ENCODE data around the gene MS4A4E.
"Not testable (repeated sequence)": the region's sequence is repeated elsewhere in the genome, so short reads cannot be mapped to it uniquely, and the experiment has no call there.

Gene MS4A4E

DNA sequence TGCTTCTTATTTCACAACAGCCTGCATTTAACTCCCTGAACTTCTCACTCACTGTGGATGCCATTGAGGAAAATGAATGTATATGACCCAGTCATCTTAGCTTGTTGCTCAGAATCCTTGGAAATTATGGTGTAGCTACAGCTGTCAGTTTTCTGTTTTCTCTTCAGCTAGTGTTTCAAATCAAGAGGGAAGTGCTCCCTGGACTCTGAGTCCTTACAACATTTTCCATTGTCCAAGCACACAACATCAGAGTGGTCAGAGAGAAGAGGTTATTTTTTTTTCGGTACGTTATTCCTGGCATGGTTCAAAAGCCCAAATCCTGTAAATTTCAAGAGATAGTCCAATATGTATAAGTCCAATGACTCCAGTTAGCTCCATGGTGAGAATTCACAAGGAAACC is 83.7 kb downstream of the MS4A4E start:
- Histone ChIP-seq H3K36me3 (ENCODE audit: control insufficient read depth in 1 of 2, insufficient read depth in 2 of 2, low read depth in 1 of 2, low read length in 2 of 2) (no peaks in the 10 kb centered on the region), H3K9ac (ENCODE audit: low read length) (no peak overlapping the region), H2AK5ac (ENCODE audit: low read length, severe bottlenecking) (no peak overlapping the region), H3K9me3 (ENCODE audit: control insufficient read depth, low read length) (no peaks in the 10 kb centered on the region), H3K27ac (ENCODE audit: low read length, poor library complexity, severe bottlenecking) (no peak overlapping the region), H2BK5ac (ENCODE audit: low read depth, low read length, poor library complexity, severe bottlenecking) (no peak overlapping the region), H3K4me1 (ENCODE audit: control insufficient read depth, insufficient read depth, low read depth, low read length) (no peaks in the 10 kb centered on the region), H3K27me3 (ENCODE audit: control insufficient read depth in 1 of 2, insufficient read depth in 1 of 2, low read length in 2 of 2) (no peaks in the 10 kb centered on the region), H3K4me3 (ENCODE audit: insufficient read depth in 1 of 2, low read depth in 1 of 2, low read length in 2 of 2) (no peak overlapping the region), H2BK120ac (ENCODE audit: low read depth, low read length) (no peak overlapping the region), H3K18ac (ENCODE audit: low read depth in 1 of 2, low read length in 2 of 2) (no peak overlapping the region), H3K4me2 (ENCODE audit: low read length, poor library complexity, severe bottlenecking) (no peak overlapping the region), H3K4ac (ENCODE audit: low read depth in 1 of 2, low read length in 2 of 2) (no peak overlapping the region), H2AFZ (ENCODE audit: low read depth, low read length) (no peak overlapping the region), H4K91ac (ENCODE audit: low read length) (no peak overlapping the region), H3K14ac (ENCODE audit: low read length in 2 of 2) (no peak overlapping the region), H2BK15ac (ENCODE audit: low read depth, poor library complexity, severe bottlenecking) (no peak overlapping the region), H4K8ac (ENCODE audit: low read length) (no peak overlapping the region), H3K79me1 (replicated peaks; ENCODE audit: low read length, poor library complexity, severe bottlenecking) (no peaks in the 10 kb centered on the region), H2BK12ac (ENCODE audit: low read length in 2 of 2) (no peak overlapping the region), H3K23ac (ENCODE audit: low read length in 2 of 2) (no peak overlapping the region)
- no peak for DNase-seq
- no CpG with 5 or more reads among the region's 2 CpGs for WGBS

DNA sequence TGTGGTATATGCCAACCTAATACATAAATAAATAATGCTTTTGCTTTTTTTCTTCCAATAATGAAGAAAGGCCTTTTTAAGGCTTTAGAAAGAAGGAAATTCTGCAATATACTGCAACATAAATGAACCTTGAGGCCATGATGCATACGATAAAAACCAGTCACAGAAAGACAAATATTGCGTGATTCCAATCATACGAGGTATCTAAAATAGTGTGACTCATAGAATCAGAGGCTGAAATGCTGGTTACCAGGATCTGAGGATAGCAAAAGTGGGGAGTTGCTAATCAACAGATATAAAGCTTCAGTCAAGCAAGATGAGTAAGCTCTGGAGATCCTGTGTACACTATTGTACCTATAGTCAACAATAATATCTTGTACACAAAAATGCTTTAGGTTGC is 84.3 kb downstream of the MS4A4E start:
- Histone ChIP-seq H3K4me3 (ENCODE audit: insufficient read depth in 1 of 2, low read depth in 1 of 2, low read length in 2 of 2) (no peak overlapping the region), H2BK5ac (ENCODE audit: low read depth, low read length, poor library complexity, severe bottlenecking) (no peak overlapping the region), H2AK5ac (ENCODE audit: low read length, severe bottlenecking) (no peak overlapping the region), H3K4ac (ENCODE audit: low read depth in 1 of 2, low read length in 2 of 2) (no peak overlapping the region), H4K8ac (ENCODE audit: low read length) (no peak overlapping the region), H3K23ac (ENCODE audit: low read length in 2 of 2) (no peak overlapping the region), H3K27me3 (ENCODE audit: control insufficient read depth in 1 of 2, insufficient read depth in 1 of 2, low read length in 2 of 2) (no peaks in the 10 kb centered on the region), H3K14ac (ENCODE audit: low read length in 2 of 2) (no peak overlapping the region), H2BK12ac (ENCODE audit: low read length in 2 of 2) (no peak overlapping the region), H3K9me3 (ENCODE audit: control insufficient read depth, low read length) (no peaks in the 10 kb centered on the region), H2BK120ac (ENCODE audit: low read depth, low read length) (no peak overlapping the region), H3K79me1 (replicated peaks; ENCODE audit: low read length, poor library complexity, severe bottlenecking) (no peaks in the 10 kb centered on the region), H2AFZ (ENCODE audit: low read depth, low read length) (no peak overlapping the region), H3K18ac (ENCODE audit: low read depth in 1 of 2, low read length in 2 of 2) (no peak overlapping the region), H3K4me1 (ENCODE audit: control insufficient read depth, insufficient read depth, low read depth, low read length) (no peaks in the 10 kb centered on the region), H2BK15ac (ENCODE audit: low read depth, poor library complexity, severe bottlenecking) (no peak overlapping the region), H3K36me3 (ENCODE audit: control insufficient read depth in 1 of 2, insufficient read depth in 2 of 2, low read depth in 1 of 2, low read length in 2 of 2) (no peaks in the 10 kb centered on the region), H3K27ac (ENCODE audit: low read length, poor library complexity, severe bottlenecking) (no peak overlapping the region), H4K91ac (ENCODE audit: low read length) (no peak overlapping the region), H3K4me2 (ENCODE audit: low read length, poor library complexity, severe bottlenecking) (no peak overlapping the region), H3K9ac (ENCODE audit: low read length) (no peak overlapping the region)
- WGBS = 67% methylated on average over 3 of the region's 3 CpGs
- no peak for DNase-seq

DNA sequence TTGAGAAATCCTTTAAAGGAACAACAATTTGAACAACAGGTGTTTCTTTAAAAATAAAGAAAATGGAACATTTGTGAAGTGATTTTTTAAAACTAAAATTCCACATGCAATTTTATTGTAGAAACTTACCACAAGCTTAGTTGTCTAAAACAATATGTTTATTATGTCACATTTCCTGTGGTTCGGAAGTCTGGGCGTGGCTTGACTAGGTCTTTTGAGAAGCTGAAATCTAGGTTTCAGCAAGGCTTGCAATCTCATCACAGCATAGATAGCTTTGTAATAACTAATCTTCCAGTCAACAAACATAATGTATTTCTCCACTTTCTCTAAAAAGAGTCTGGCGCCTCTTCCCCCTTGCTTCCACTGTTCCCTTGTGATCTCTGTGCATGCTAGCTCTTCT is 87.0 kb downstream of the MS4A4E start:
- H2BK5ac ChIP-seq (ENCODE audit: low read depth, low read length, poor library complexity, severe bottlenecking) = no peak overlapping the region
- H4K8ac ChIP-seq (ENCODE audit: low read length) = no peak overlapping the region
- no peak overlapping the region for H3K18ac ChIP-seq (ENCODE audit: low read depth in 1 of 2, low read length in 2 of 2)
- no peak overlapping the region for H2BK15ac ChIP-seq (ENCODE audit: low read depth, poor library complexity, severe bottlenecking)
- DNase-seq = no peak
- H3K4ac ChIP-seq (ENCODE audit: low read depth in 1 of 2, low read length in 2 of 2) = no peak overlapping the region
- no peaks in the 10 kb centered on the region for H3K79me1 ChIP-seq (replicated peaks; ENCODE audit: low read length, poor library complexity, severe bottlenecking)
- H2BK120ac ChIP-seq (ENCODE audit: low read depth, low read length) = no peak overlapping the region
- H3K14ac ChIP-seq (ENCODE audit: low read length in 2 of 2) = no peak overlapping the region
- H3K4me2 ChIP-seq (ENCODE audit: low read length, poor library complexity, severe bottlenecking) = no peak overlapping the region
- H3K36me3 ChIP-seq (ENCODE audit: control insufficient read depth in 1 of 2, insufficient read depth in 2 of 2, low read depth in 1 of 2, low read length in 2 of 2) = no peaks in the 10 kb centered on the region
- no peak overlapping the region for H2AFZ ChIP-seq (ENCODE audit: low read depth, low read length)
- H3K9me3 ChIP-seq (ENCODE audit: control insufficient read depth, low read length) = no peaks in the 10 kb centered on the region
- no peak overlapping the region for H3K23ac ChIP-seq (ENCODE audit: low read length in 2 of 2)
- H3K9ac ChIP-seq (ENCODE audit: low read length) = no peak overlapping the region
- H3K4me1 ChIP-seq (ENCODE audit: control insufficient read depth, insufficient read depth, low read depth, low read length) = no peaks in the 10 kb centered on the region
- 90% methylated on average over 3 of the region's 3 CpGs for WGBS
- no peak overlapping the region for H3K27ac ChIP-seq (ENCODE audit: low read length, poor library complexity, severe bottlenecking)
- H2AK5ac ChIP-seq (ENCODE audit: low read length, severe bottlenecking) = no peak overlapping the region
- H3K4me3 ChIP-seq (ENCODE audit: insufficient read depth in 1 of 2, low read depth in 1 of 2, low read length in 2 of 2) = no peak overlapping the region
- no peak overlapping the region for H2BK12ac ChIP-seq (ENCODE audit: low read length in 2 of 2)
- H4K91ac ChIP-seq (ENCODE audit: low read length) = no peak overlapping the region
- H3K27me3 ChIP-seq (ENCODE audit: control insufficient read depth in 1 of 2, insufficient read depth in 1 of 2, low read length in 2 of 2) = no peaks in the 10 kb centered on the region

DNA sequence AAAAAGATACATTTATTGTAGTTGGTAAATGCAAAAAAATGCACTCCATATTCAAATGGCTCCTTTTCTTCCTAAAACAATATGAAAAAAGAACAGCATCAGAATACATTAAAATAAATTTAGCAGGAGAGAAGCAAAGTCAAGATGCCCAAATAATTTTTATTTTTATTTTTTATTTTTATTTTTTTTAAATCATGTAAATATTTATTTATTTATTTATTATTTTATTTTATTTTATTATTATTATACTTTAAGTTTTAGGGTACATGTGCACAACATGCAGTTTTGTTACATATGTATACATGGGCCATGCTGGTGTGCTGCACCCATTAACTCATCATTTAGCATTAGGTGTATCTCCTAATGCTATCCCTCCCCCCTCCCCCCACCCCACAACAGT is 90.2 kb downstream of the MS4A4E start:
- not testable (repeated sequence) for H3K18ac ChIP-seq (ENCODE audit: low read depth in 1 of 2, low read length in 2 of 2); H4K91ac ChIP-seq (ENCODE audit: low read length); H2BK12ac ChIP-seq (ENCODE audit: low read length in 2 of 2); DNase-seq; H3K27me3 ChIP-seq (ENCODE audit: control insufficient read depth in 1 of 2, insufficient read depth in 1 of 2, low read length in 2 of 2); H2AK5ac ChIP-seq (ENCODE audit: low read length, severe bottlenecking); H3K4me2 ChIP-seq (ENCODE audit: low read length, poor library complexity, severe bottlenecking); H2BK15ac ChIP-seq (ENCODE audit: low read depth, poor library complexity, severe bottlenecking); H3K27ac ChIP-seq (ENCODE audit: low read length, poor library complexity, severe bottlenecking); H3K36me3 ChIP-seq (ENCODE audit: control insufficient read depth in 1 of 2, insufficient read depth in 2 of 2, low read depth in 1 of 2, low read length in 2 of 2); H3K9ac ChIP-seq (ENCODE audit: low read length); H3K79me1 ChIP-seq (replicated peaks; ENCODE audit: low read length, poor library complexity, severe bottlenecking); H2AFZ ChIP-seq (ENCODE audit: low read depth, low read length); H3K23ac ChIP-seq (ENCODE audit: low read length in 2 of 2); H3K9me3 ChIP-seq (ENCODE audit: control insufficient read depth, low read length); H3K4me1 ChIP-seq (ENCODE audit: control insufficient read depth, insufficient read depth, low read depth, low read length); H2BK120ac ChIP-seq (ENCODE audit: low read depth, low read length); H3K4ac ChIP-seq (ENCODE audit: low read depth in 1 of 2, low read length in 2 of 2); H3K4me3 ChIP-seq (ENCODE audit: insufficient read depth in 1 of 2, low read depth in 1 of 2, low read length in 2 of 2); H2BK5ac ChIP-seq (ENCODE audit: low read depth, low read length, poor library complexity, severe bottlenecking); H4K8ac ChIP-seq (ENCODE audit: low read length); H3K14ac ChIP-seq (ENCODE audit: low read length in 2 of 2)
